Left ventricle myocardium inferior (tissue), 1 donor: ENCODE results near the gene SLC22A24. TPM values are rescaled to one million over a fixed set of nuclear protein-coding genes. Genes with fewer than 3 reads are reported as not detected.
A peak's percentile ranks its signal among the peaks of the same experiment; 100 is the strongest.

Experiments
- DNase-seq: peaks from one replicate; pipeline ENCODE4 v3.0.0-alpha.2; 2020
- H3K27ac ChIP-seq: fragments of 200-600 bp; replicated peaks from 2 replicates; pipeline ENCODE4 v1.8.0; 2021
- H3K27me3 ChIP-seq: fragments of 200-600 bp; 2 replicates; pipeline ENCODE4 v1.8.0; 2021; ENCODE audit warnings: low read depth
- H3K36me3 ChIP-seq: fragments of 200-600 bp; 2 replicates; pipeline ENCODE4 v1.8.0; 2021
- H3K4me1 ChIP-seq: fragments of 200-600 bp; 2 replicates; pipeline ENCODE4 v1.8.0; 2021
- H3K4me3 ChIP-seq: fragments of 200-600 bp; 2 replicates; pipeline ENCODE4 v1.8.0; 2021; ENCODE audit warnings: mild to moderate bottlenecking, moderate library complexity
- H3K9me3 ChIP-seq: fragments of 200-600 bp; replicated peaks from 2 replicates; pipeline ENCODE4 v1.8.0; 2021
- intact Hi-C: fragments of 100-400 bp; cut with micrococcal nuclease; formaldehyde crosslinking; loops from one replicate; pipeline ENCODE4 v1.11.0; 2022
- long read RNA-seq: library from polyadenylated mRNA; unstranded; transcript quantifications from one replicate; pipeline ENCODE4 v2.0.0, GENCODE V29; 2021
- total RNA-seq: library from RNA; stranded (reverse); fragmentation: NEBNext Ultra II Directional; extraction: Animal tissue kit (Norgen Biotek cat#: 25700); gene quantifications from one replicate; pipeline ENCODE4 v1.2.1, GENCODE V29; 2021
- TF ChIP-seq, protein P1 (sequence below): fragments of 200-600 bp; IDR thresholded peaks from 2 replicates; pipeline ENCODE4 v1.8.0; 2021; ENCODE audit warnings: antibody characterized with exemption, mild to moderate bottlenecking, borderline replicate concordance
- donor health status: DM: no; HTN: yes; CAD: no; lungs with severe emphysema.

Gene SLC22A24, protein sequence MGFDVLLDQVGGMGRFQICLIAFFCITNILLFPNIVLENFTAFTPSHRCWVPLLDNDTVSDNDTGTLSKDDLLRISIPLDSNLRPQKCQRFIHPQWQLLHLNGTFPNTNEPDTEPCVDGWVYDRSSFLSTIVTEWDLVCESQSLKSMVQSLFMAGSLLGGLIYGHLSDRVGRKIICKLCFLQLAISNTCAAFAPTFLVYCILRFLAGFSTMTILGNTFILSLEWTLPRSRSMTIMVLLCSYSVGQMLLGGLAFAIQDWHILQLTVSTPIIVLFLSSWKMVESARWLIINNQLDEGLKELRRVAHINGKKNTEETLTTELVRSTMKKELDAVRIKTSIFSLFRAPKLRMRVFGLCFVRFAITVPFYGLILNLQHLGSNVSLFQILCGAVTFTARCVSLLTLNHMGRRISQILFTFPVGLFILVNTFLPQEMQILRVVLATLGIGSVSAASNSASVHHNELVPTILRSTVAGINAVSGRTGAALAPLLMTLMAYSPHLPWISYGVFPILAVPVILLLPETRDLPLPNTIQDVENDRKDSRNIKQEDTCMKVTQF
- not detected for total RNA-seq
- long read RNA-seq = 0 reads

DNA sequence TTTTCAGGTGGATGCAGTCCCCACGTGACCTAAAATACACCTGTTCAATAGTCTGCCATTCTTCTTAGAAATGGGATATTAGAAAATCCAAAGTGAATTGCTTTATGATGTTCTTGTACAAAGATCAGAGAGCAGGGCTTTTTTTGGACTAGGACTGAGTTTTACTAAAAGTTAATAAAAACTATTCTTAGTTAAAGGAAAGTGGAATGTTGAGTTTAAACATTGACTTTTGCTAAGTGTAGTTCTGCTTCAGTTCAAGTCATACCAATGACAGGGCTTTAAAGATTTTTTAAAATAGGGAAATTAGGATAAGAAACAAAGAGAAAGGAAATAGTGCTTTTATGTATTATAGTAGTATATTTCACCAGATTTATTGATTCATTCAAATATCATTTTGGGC, at the start of gene SLC22A24:
SLC22A24 (minus strand) TSS at position 101 of the 400 bp plus-strand sequence. CDS start 442 bp downstream, outside the sequence.
- TF ChIP-seq, protein P1, sequence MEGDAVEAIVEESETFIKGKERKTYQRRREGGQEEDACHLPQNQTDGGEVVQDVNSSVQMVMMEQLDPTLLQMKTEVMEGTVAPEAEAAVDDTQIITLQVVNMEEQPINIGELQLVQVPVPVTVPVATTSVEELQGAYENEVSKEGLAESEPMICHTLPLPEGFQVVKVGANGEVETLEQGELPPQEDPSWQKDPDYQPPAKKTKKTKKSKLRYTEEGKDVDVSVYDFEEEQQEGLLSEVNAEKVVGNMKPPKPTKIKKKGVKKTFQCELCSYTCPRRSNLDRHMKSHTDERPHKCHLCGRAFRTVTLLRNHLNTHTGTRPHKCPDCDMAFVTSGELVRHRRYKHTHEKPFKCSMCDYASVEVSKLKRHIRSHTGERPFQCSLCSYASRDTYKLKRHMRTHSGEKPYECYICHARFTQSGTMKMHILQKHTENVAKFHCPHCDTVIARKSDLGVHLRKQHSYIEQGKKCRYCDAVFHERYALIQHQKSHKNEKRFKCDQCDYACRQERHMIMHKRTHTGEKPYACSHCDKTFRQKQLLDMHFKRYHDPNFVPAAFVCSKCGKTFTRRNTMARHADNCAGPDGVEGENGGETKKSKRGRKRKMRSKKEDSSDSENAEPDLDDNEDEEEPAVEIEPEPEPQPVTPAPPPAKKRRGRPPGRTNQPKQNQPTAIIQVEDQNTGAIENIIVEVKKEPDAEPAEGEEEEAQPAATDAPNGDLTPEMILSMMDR = no peak
- H3K9me3 ChIP-seq = peaks cover 4% of the 10 kb centered on the region
- no peak within 1 kb of the TSS for H3K4me3 ChIP-seq
- no peak for DNase-seq
- H3K4me1 ChIP-seq = peaks cover 5% of the 10 kb centered on the region
- no peaks in the 10 kb centered on the region for H3K36me3 ChIP-seq
- H3K27ac ChIP-seq = peak within 1 kb of the TSS; percentile 40
- intact Hi-C loops = no loop called here
- H3K27me3 ChIP-seq = no peaks in the 10 kb centered on the region

DNA sequence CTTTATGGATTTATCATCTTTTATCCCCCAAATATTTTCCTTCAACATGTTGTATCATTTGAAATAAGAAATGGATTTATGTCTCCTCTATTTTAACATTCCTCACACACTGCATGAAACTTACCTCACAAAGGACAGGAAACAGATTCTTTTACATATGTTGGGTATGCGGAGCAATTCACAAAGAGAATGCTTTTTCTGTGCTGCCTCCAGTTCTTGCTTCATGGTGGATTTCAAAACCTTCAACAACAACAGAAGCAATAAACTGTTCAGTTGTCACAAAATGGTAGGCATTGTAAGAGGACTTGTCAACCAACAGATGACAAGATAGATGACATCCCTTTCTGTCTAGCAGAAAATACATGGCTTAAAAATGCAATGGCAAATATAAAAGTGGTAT, 36.5 kb upstream of the SLC22A24 start:
- no peaks in the 10 kb centered on the region for H3K36me3 ChIP-seq
- H3K27me3 ChIP-seq = peaks cover 9% of the 10 kb centered on the region
- H3K4me3 ChIP-seq = no peak overlapping the region
- TF ChIP-seq, protein P1 = no peak
- H3K4me1 ChIP-seq = no peaks in the 10 kb centered on the region
- intact Hi-C loops = no loop called here
- no peak for DNase-seq
- no peak overlapping the region for H3K27ac ChIP-seq
- peaks cover 24% of the 10 kb centered on the region for H3K9me3 ChIP-seq

DNA sequence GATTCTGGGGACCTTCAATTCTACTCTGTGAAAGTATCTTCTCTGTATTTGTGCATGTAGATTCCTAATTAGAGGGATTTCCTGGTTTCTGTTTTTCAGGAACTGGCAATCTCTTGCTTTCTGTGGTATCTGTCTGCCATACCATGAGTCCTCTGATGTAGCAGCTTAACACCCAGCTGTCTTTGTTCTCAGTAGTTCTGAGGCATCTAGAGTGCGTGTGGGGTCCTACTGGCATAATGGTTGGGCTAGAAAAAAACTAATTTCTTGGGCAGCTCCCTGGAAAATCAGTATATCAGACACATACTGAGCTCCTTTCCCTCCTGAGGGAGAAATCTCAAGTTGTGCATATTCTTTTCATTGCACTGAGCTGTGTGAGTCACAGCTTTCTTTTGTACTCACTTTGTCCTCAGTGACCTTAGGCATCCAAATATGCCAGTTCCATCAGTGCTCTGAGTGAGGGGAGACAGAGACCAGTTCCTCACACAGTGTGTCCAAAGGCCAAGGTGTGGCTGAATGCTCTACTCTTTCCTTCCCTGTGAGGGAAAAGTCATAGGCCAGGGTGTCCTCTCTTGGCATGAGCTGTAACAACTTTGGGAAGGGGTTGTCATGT, 35.5 kb upstream of the SLC22A24 start:
- no peak for DNase-seq
- no peaks in the 10 kb centered on the region for H3K4me1 ChIP-seq
- H3K4me3 ChIP-seq = no peak overlapping the region
- H3K27me3 ChIP-seq = peaks cover 9% of the 10 kb centered on the region
- TF ChIP-seq, protein P1 = no peak
- H3K36me3 ChIP-seq = no peaks in the 10 kb centered on the region
- H3K27ac ChIP-seq = no peak overlapping the region
- intact Hi-C loops = no loop called here
- peaks cover 33% of the 10 kb centered on the region for H3K9me3 ChIP-seq

DNA sequence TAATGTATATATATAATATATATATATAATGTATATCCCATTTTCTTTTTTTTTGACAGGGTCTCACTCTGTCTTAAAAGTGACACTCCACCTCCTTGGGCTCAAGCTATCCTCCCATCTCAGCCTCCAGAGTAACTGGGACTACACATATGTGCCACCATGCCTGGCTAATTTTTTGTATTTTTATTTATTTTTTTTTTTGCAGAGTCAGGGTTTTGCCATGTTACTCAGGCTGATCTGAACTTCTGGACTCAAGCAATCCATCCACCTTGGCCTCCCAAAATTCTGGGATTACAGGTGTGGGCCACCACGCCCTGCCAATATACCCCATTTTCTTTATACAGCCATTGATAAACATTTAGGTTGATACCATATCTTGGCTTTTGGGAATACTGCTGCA, 33.9 kb upstream of the SLC22A24 start:
- Histone ChIP-seq H3K4me3 (no peak overlapping the region), H3K27me3 (peaks cover 9% of the 10 kb centered on the region), H3K36me3 (no peaks in the 10 kb centered on the region), H3K4me1 (no peaks in the 10 kb centered on the region), H3K9me3 (peaks cover 44% of the 10 kb centered on the region), H3K27ac (no peak overlapping the region)
- intact Hi-C loops = no loop called here
- no peak for DNase-seq
- TF ChIP-seq, protein P1 = no peak

DNA sequence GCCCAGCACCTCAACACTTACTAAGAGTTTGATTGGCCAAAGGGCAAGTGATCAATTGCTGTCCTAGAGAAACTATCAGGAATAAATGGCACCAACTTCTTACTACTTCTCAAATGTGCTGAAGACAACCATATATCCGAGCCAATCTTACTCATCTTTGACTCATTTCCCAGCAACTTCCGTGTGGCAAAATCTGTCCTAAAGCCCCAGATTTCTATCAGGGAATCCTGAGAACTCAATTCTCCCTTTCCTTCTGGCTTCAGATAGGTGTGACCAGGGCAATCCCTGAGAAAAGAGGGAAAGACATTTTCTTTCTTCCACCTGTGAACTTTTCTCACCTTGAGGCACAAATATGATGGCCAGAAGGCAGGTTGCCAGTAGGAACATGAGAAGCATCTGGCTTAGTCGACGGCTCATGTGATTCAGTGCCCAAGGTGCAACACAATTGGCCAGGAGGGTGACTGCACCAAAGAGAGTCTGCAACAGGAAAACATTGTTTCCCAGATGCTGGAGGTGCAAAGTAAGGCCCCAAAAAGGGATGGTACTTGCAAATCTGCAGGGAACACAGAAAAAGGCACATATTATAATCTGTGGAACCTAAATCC, 21.8 kb upstream of the SLC22A24 start:
- intact Hi-C loops = no loop called here
- no peak overlapping the region for H3K27ac ChIP-seq
- DNase-seq = no peak
- peaks cover 10% of the 10 kb centered on the region for H3K9me3 ChIP-seq
- no peak overlapping the region for H3K4me3 ChIP-seq
- no peaks in the 10 kb centered on the region for H3K4me1 ChIP-seq
- H3K36me3 ChIP-seq = no peaks in the 10 kb centered on the region
- TF ChIP-seq, protein P1 = no peak
- peaks cover 53% of the 10 kb centered on the region for H3K27me3 ChIP-seq
